Fibroblast of the conjunctiva (primary cell): Measurements from ENCODE around the gene MAP1LC3B2.

ENCODE experiments used
- DNase-seq: peaks from one replicate; pipeline ENCODE4 v3.0.0-alpha.2; 2010; ENCODE audit warnings: low read depth

MAP1LC3B2 gene

DNA sequence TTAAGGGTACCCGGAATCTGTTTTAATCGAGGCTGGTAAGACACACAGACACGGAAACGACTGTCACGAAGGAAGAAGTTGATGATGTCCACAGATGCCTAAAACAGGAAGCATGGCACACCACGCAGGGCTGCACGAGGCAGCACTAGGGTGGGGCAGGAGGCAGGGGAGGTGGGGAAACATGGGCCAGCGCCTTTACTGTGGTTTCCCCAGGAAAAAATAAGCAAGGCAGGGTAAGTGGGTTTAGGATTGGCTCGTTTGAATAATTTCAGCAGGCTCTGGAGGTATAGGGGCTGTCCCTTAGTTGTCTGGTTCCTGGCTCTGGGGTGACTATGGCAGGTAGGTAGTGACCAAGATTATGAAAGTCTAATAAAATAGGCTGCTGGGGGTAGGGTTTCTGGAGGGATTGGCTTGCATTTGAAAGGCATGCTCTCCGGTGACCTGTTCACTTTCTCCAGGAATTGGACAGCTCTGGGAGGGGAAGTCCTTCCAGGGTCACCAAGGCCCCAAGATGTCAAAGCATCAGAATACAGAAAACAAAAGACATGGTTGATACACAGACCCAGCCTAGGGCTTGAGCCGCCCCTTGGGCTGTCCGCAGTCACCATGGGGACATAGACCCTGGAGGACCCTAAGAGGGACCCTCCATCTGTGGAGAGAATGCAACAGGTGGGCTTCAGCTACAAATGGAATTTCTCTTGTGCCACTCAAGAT, 35.3 kb downstream of the MAP1LC3B2 start:
- DNase-seq, result no peak

DNA sequence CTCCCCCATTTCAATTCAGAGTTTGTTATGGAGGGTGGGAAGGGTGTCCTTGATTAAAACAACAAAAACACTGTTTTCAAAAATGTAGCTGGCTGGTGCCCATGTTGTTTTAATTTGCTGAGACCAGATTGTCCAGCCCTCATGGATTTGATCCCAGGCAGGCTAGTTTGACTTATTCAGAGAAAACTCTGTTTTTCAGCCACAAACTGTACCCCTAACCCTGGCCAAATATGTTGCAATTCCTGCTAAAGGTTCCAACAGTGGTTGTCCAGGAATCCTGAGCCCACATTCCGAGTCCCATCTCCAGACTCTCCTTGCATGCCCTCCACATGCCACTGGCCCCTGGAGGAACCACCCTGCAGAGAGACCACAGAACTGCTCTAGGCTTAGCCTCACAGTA, 36.0 kb downstream of the MAP1LC3B2 start:
- peak; percentile 80 for DNase-seq

DNA sequence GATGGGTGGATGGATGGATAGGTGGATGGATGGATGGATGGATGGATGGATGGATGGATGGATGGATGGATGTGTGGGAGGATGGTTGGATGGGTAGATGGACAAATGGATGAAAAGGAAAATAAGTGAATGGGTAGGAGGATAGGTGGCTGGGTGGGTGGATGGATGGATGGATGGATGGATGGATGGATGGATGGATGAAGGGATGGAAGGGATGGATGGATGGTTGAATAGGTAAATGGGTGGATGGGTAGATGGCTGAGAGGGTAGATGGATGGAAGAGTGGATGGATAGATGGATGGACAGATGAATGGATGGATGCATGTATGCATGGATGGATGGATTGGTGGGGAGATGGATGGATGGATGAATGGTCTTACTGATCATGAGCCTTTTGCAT, 36.5 kb downstream of the MAP1LC3B2 start:
- DNase-seq, result no peak

DNA sequence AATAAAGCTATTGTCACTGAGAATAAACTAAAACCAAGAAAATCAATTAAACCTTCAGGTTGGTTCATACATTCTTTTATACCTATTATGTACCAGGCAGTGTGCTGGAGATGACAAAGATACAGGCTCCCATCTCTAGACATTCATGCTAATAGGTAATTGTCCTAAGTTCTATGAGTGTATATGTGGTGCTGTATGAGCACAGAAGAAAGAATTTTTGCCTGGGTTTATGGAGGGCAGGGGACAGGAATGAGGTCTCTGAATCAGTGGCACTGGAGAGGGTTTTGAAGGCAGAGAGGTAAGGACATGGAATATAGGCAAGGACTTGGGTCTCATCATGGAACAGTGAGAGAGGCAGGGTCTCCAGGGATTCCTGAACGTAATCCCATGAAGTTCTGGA, 38.7 kb downstream of the MAP1LC3B2 start:
- no peak for DNase-seq

DNA sequence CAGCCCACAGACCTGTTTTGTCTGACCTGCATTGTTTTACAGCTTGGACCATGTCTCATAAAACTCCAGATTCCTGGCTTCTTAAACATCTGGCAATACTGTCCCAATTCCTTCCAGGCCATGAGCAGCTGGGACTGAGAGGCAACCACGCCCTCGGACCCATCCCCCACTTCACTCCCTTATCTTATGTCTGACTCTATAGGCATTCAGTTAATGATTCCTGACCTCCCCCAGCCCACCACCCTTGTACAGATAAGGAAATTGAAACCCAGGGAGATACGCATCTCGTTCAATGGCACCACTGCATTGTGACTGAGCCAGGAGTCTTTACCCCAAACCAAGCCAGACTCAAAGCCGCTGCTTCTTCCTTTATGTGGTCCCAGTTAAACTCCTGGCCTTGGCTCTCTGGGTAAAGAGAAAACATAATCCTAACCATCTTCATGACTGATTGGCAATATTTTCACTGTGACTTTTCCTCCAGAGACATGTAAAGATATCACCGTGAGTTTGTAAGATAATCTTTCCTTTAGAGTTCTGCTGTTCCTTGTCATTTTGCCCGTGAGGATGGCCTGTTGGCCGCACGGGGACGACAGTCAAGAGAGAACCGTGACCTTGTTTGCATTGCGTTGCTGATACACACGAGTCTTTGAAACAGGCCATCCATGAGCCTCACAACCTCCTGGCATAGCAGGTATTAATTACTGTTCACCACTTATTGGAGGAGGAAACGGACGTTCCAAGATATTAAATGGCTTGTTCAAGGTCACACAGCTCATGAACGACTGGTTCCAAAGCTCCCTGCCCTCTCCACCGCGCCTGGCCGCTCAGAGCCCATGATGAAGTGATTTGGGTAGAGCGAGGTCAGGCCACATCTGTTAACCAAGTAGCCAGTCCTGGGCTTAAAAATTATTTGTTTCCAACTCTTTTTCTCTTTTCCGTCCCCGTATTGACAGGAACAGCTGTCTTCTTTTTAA, 39.4 kb downstream of the MAP1LC3B2 start:
- no peak for DNase-seq

DNA sequence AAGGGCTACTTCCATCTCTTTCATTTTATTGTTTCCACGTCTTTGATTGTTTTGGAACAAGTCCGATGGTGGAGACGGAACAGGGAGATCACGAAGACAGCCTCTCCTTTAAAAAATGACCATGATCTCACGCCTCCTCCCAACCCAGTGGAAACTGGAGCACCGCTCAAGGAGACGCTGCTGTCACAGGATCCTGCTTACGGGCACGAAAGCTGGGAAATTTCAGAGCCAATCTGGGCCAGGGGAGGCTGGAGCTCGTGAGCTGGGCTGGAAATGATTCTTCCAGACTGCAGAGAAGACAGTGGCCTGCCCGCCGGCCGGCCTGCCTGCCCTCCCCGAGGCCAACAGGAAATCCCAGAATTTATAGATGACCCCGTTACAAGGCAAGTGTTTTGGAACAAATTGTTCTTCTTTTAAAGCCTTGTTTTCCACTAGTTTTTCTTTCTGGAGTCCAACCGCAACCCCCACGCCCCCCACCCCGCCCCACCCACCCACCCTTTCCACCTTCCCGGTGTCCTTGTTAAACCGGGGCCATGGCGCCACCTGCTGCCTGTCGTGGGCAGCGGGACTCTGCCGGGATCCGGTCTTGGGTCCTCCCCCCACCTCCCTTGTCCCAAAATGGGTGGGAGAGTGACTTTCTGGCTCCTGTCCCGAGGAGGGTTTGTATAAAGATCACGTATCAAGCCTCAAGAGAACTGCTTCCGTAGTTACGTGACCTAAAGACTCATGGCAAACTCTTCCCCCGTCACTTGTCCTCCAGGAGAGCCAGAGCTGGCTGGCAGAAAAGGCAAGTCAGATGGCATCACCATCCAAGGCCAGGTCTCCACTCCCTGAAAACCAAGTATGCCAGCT, 40.3 kb downstream of the MAP1LC3B2 start:
- DNase-seq, result peak; percentile 78

DNA sequence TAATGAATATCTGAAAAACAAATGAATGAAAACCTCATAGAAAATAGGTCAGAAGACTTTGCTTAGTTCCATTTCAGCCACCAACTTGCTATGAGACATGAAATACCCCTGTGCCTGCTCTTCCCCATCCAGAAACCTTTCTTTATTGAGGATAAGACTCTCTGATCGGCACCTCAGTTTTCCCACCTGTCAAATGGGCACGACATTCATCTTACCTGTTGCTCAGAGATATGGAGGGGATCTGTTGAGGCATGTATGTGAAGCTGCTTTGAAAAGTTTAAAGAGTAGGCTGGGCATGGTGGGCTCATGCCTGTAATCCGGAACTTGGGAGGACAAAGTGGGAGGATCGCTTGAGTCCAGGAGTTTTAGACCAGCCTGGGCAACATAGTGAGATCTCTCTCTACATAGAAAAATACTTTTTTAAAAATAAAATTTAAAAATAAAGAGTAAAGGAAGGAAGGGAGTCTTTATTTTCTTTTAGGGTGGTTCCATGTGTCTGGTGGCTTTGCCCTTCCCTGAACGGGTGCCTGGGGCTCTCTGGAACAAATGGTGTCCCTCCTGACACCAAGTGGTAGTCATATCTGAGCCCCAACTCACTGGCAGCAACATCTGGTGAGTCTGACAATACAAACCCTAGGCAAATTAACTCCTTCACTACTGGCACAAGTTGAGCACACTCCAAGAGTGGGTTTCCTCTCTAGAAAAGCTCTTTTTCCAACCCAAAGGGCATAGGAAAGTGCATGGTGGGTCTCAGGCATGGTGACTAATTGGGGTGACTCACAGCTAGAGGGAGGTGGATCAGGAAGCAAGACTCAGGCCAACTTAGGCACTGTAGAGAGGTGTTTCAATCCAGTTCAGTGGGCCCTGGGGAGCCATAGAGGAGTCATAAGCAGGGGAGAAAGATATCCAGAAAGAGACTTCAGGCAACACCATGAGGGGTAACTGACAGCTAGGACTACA, 42.1 kb downstream of the MAP1LC3B2 start:
- DNase-seq, result no peak

DNA sequence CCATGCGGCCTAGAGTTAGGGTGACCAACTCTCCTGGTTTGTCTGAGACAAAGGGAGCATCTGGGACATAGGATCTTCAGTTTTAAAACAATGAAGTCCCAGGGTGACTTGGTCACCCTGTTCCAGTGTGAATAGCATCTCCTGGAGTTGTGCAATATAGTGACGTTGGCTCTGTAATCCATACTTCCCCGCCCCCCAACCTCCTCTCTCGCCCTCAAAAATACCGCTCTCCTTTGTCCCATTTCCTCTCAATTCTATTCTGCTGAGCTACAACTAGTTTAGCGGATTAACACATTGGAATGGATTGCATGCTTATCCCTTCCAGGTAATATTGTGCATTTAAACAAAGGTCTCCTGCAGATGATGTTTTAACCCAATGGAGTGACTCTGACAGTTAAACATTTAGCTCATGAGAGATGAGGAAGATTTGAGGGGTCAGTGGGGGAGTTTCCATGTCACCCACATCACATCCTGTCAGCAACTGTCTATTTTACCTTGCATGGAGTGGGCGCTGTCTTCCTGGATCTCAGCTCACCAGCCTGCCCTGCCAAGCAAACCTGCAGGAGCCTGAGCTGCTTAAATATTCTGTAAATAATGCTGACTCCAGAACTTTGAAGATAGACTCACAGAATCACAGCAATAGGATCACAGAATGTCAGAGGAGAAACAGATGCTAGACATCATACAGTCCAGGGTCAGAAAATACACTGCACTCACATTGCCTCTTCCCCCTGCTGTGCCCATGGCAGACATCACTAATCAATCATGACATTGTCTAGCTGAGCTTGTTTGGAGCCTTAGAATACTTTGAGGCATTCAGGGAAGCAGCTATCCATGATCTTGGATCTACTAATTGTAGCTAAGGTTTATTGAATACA, 43.0 kb downstream of the MAP1LC3B2 start:
- no peak for DNase-seq

DNA sequence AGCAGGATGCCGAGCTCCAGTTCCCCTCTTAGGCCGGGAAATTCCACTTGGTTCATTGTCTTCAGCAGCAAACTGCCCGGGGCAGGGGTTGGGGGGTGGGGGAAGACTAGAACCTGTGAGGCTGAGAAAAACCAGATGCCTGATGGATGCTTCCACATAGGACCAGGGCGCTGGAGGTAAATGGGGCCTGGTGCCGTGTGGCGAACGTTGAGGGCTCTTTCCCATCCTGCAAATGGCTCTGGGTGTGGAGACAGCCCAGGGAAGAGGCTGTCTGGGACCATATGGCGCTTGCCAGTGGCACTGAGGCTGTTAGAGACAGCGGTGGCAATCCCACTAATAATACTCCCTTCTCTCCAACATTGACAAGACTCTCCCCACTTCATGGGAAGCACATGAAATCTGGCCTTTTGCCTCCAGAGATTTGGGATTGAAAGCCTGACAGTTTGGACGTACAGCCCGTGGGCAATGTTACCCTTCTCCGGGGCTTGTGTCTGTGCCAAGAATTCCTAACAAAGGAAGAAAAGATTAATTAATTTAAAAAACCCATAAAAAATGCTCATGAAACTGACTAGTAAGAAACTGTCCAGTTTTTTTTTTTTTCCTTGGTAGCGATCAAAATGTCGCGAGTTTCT, 44.5 kb downstream of the MAP1LC3B2 start:
- no peak for DNase-seq

DNA sequence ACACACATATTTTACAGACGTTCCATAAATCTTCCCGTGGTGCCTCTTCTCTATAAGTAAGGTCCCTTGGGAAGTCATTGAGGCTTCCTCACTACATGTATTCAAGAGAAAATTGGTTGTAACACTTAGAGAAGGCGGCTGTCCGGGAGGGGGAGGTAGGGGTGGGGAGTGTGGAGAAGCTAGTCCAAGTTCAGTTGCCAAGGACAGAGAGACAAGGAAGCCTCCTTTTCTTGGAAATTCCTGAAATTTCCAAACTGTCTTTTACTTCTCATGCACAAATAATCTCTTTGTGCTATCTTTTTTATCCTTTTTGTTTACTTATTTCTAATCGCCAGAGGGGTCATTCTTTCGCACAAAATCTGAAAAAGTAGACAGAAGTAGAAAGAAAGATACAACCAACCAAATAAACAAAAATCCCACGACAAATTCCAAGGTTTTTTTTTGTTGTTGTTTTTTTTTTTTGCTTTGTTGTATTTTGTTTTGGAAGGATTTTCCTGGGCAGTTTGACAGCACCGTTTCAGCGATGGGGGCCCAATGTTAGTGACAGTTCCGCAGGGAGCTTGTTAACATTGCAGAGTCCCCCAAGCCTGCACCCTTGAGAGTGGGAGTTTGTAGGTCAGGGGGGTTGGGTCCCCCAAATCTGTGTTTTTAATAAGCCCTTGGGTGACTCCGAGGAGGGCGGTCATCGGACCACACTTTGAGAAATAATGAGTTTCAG, 45.2 kb downstream of the MAP1LC3B2 start:
- DNase-seq, result no peak

DNA sequence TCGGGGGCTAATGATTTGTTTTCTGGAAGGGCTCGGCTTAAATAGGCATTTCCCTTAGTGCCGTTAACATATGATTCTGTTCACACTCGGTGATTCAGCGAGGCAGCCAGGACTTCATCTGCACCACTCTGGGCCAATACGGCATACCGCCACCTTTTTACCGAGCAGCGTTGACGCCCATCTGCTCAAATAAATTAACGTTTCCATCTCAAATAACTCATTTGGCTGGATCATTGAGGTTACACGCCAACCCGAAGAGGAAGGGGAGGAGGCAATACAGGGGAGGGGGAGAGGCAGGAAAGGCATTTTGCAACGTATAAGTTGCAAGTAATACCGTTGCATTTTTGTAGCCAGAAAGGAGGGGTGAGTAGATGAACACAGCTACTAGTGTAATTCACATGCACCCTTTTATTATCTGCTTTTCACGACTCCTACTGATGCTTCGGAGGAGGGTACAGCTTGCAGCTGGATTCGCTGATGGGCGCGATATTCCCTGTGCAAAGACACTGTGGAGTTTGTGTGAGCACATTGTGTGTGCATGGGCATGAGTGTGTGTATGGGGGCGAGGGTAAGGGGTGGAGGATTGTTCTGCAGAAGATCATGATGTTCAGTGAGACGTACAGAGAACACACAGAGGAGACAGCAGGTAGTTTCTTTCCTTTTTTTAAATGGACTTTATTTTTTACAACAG, 45.9 kb downstream of the MAP1LC3B2 start:
- DNase-seq, result no peak

DNA sequence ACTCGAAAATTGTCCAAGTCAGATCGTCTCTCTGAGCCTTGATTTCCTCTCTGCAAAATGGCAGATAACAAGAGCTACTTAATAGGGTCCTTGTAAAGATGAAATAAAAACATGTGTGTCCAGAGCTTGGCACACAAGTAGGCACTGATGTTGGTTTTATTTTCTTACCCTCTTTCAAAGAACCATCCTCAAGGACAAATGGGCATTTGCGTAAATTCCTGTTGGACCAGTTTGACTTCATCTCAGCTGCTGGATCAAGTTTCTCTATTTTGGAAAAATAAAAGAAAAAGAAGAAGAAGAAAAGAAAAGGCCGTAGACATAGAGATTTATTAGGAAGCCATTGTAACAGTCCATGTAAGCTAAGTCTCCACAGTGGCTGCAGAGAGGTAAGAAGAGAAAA, 47.2 kb downstream of the MAP1LC3B2 start:
- DNase-seq, result no peak

DNA sequence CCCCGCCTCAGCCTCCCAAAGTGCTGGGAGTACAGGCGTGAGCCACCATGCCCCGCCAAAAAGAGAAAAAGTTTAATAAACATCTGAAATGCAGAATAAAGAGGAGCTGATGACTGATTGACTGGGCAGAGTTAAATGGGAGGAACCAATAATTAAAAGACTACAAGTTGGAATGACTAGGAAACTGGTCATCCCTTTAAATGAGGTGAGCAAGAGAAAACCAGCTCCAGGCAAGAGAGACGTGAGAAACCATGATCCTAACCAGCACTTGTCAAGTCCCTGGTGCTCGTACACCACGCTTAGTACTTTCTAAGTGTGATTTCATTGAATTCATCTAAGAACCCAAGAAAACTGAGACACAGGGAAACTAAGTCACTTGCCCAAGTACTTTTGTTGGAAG, 47.9 kb downstream of the MAP1LC3B2 start:
- no peak for DNase-seq

DNA sequence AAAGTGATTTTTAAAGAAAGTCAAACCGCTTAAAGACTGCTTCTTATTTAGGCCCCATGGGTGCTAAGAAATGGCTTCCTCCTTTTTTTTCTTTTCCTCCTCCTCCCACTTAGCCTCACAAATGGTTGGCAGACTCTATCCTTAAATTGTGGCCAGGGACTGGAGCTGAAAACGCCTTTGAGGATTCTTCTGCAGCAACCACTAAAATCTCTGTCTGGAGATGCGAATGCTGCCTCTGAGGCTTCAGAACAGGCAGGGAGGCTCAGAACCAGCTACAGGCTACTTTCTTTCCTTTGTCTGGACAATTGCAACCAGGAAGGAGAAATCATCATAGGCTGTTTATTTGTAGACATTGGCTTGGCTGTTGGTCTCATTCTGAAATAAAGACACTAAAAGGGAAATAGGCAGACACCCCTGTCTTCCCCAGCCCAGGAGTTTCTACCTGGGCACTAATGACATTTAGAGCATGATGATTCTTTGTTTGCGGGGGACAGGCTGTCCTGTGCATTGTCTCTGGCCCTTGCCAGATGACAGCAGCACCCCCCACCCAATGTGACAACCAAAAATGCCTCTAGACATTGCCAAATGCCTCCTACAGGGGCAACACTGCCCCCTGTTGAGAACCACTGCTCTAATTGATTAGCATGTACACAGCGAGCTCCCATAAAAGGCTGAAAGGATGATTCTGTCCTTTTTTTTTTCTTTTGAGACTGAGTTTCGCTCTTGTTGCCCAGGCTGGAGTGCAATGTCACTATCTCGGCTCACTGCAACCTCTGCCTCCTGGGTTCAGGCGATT, 50.3 kb downstream of the MAP1LC3B2 start:
- DNase-seq, result no peak

DNA sequence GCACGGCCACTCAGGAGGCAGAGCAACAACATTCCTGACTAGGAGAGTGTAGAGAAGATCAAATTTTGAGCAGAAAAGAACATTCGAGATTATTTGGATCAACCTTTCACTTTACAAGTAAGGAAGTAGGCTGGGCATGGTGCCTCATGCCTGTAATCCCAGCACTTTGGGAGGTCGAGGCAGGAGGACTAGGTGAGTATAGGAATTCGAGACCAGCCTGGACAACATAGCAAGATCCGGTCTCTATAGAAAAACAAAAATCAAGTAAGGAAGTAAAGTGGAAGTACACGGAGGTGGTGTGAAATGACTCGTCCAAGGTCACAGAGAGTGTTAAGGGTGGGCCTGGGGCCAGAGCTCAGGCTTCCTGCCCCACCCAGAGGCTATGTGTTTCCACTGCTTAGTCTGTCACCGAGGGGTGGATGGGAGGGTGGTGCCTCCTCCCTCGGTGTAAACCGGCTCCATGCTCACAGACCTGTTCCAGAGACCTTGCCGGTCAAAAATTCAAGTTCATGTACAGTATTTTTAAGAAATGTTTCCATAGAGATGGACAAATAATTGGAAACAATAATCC, 51.9 kb downstream of the MAP1LC3B2 start:
- no peak for DNase-seq

DNA sequence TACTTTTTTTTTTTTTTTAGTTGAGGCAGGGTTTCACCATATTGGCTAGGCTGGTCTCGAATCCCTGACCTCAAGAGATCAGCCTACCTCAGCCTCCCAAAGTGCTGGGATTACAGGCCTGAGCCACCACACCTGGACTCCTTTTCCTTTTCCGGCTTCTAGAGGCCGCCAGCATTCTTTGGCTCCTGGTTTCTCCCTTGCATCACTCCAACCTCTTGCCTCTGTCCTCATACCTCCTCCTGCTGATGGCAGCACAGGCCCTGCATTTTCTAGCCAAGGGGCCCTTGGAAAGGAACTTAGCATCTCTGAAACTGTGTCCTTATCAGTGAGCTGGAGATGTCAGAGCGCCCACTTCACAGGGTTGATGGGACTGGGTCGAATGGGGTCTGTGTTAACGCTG, 53.3 kb downstream of the MAP1LC3B2 start:
- no peak for DNase-seq

DNA sequence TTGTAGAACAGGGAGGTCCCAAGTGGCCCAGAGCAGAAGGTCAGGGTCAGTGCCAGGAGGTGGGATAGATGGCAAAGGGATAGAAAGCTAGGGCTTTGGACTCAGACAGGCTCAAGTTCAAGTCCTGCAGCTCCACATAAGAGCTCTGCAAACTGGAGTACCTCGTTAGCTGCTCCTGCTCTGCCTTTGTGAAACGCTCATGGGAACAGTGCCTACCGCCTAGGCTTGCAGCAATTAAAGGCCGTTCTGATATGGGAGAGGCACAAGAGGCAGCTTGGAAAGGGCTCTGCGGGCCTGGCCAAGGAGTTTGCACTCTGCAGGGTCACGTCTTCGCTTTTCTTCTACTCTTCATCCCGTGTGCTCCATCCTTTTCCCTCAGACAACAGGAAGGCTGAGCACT, 54.1 kb downstream of the MAP1LC3B2 start:
- DNase-seq, result no peak
